Neuronal stem cell (in vitro differentiated cells): ENCODE results near the gene SCPEP1.

Experiments
- DNase-seq: peaks from one replicate; pipeline ENCODE4 v3.0.0-alpha.2; 2013; ENCODE audit warnings: low spot score
- H2AFZ ChIP-seq: one replicate; pipeline ENCODE4 v1.6.1; 2013; ENCODE audit warnings: mild to moderate bottlenecking, low read length, inconsistent platforms
- H2AK5ac ChIP-seq: 2 replicates; pipeline ENCODE4 v1.6.1; 2013; ENCODE audit warnings: low read depth, mild to moderate bottlenecking, inconsistent platforms, low read length, moderate library complexity, mixed read lengths
- H2BK120ac ChIP-seq: 2 replicates; pipeline ENCODE4 v1.6.1; 2013; ENCODE audit warnings: low read depth, mild to moderate bottlenecking, inconsistent platforms, low read length, moderate library complexity, mixed read lengths
- H2BK12ac ChIP-seq: one replicate; pipeline ENCODE4 v1.6.1; 2013; ENCODE audit warnings: low read length, inconsistent platforms
- H2BK15ac ChIP-seq: 2 replicates; pipeline ENCODE4 v1.6.1; 2013; ENCODE audit warnings: mild to moderate bottlenecking, low read length, inconsistent platforms, mixed read lengths
- H2BK5ac ChIP-seq: one replicate; pipeline ENCODE4 v1.6.1; 2013; ENCODE audit warnings: inconsistent platforms, mild to moderate bottlenecking, low read length, moderate library complexity
- H3K14ac ChIP-seq: one replicate; pipeline ENCODE4 v1.6.1; 2013; ENCODE audit warnings: low read length, inconsistent platforms
- H3K18ac ChIP-seq: 2 replicates; pipeline ENCODE4 v1.6.1; 2013; ENCODE audit warnings: low read length, inconsistent platforms
- H3K23ac ChIP-seq: 2 replicates; pipeline ENCODE4 v1.6.1; 2013; ENCODE audit warnings: low read depth, mild to moderate bottlenecking, mixed read lengths, low read length, inconsistent platforms; ENCODE audit not compliant: poor library complexity
- H3K27ac ChIP-seq: replicated peaks from 3 replicates; pipeline ENCODE4 v1.5.1; 2013; ENCODE audit warnings: low read length, inconsistent platforms
- H3K27me3 ChIP-seq, 3 experiments: 2 replicates each; pipeline ENCODE4 v1.6.1; 2013; ENCODE audit warnings: low read length in 3 of 3, mild to moderate bottlenecking in 2 of 3, inconsistent platforms in 1 of 3, low read depth in 1 of 3, mixed read lengths in 1 of 3, moderate library complexity in 1 of 3; ENCODE audit not compliant: control insufficient read depth in 3 of 3, insufficient read depth in 3 of 3
- H3K36me3 ChIP-seq, 2 donors: replicated peaks in 1 of 2; 2 replicates each; pipeline ENCODE4 v1.6.1; 2013; ENCODE audit warnings: low read length in 2 of 2; ENCODE audit not compliant: control insufficient read depth in 2 of 2, insufficient read depth in 2 of 2
- H3K4ac ChIP-seq: 2 replicates; pipeline ENCODE4 v1.6.1; 2013; ENCODE audit warnings: inconsistent platforms, mild to moderate bottlenecking, low read length, moderate library complexity
- H3K4me1 ChIP-seq, 2 donors: 1 replicate in 1 of 2; 2 replicates in 1 of 2; pipeline ENCODE4 v1.6.1; 2013; ENCODE audit warnings: low read length in 2 of 2, low read depth in 1 of 2; ENCODE audit not compliant: control insufficient read depth in 2 of 2, insufficient read depth in 1 of 2
- H3K4me2 ChIP-seq: one replicate; pipeline ENCODE4 v1.6.1; 2013; ENCODE audit warnings: mild to moderate bottlenecking, low read length, inconsistent platforms; ENCODE audit not compliant: insufficient read depth, poor library complexity, severe bottlenecking
- H3K4me3 ChIP-seq, 2 donors: 2 replicates each; pipeline ENCODE4 v1.5.1; 2013; ENCODE audit warnings: low read length in 2 of 2, mild to moderate bottlenecking in 2 of 2, inconsistent platforms in 1 of 2, moderate library complexity in 1 of 2
- H3K79me1 ChIP-seq: one replicate; pipeline ENCODE4 v1.6.1; 2013; ENCODE audit warnings: low read depth, mild to moderate bottlenecking, inconsistent platforms, low read length, moderate library complexity
- H3K9ac ChIP-seq: one replicate; pipeline ENCODE4 v1.6.1; 2013; ENCODE audit warnings: mild to moderate bottlenecking, low read depth, low read length, inconsistent platforms; ENCODE audit not compliant: poor library complexity
- H3K9me3 ChIP-seq, 2 donors: replicated peaks in 1 of 2; 2 replicates each; pipeline versions ENCODE3 to v1.6.1; 2013; ENCODE audit warnings: low read length in 2 of 2, mild to moderate bottlenecking in 2 of 2, inconsistent platforms in 1 of 2, low read depth in 1 of 2, mixed read lengths in 1 of 2, moderate library complexity in 1 of 2; ENCODE audit not compliant: control insufficient read depth in 2 of 2, insufficient read depth in 1 of 2
- H4K8ac ChIP-seq: one replicate; pipeline ENCODE4 v1.6.1; 2013; ENCODE audit warnings: low read depth, mild to moderate bottlenecking, inconsistent platforms, low read length, moderate library complexity
- H4K91ac ChIP-seq: one replicate; pipeline ENCODE4 v1.6.1; 2013; ENCODE audit warnings: low read length, low read depth, mild to moderate bottlenecking, inconsistent platforms; ENCODE audit not compliant: poor library complexity
- WGBS, 2 donors: extraction: QIAGEN DNeasy Blood & Tissue Kit; methylation state at CpG; one replicate each; pipeline ENCODE4 v1.1.7; 2013; ENCODE audit warnings: missing lambda C conversion rate in 2 of 2, mixed read lengths in 1 of 2; ENCODE audit not compliant: insufficient read length in 2 of 2, insufficient replicate concordance in 1 of 2; ENCODE audit errors: extremely low coverage in 2 of 2; 5-methylcytosine and 5-hydroxymethylcytosine counted together

Gene SCPEP1

DNA sequence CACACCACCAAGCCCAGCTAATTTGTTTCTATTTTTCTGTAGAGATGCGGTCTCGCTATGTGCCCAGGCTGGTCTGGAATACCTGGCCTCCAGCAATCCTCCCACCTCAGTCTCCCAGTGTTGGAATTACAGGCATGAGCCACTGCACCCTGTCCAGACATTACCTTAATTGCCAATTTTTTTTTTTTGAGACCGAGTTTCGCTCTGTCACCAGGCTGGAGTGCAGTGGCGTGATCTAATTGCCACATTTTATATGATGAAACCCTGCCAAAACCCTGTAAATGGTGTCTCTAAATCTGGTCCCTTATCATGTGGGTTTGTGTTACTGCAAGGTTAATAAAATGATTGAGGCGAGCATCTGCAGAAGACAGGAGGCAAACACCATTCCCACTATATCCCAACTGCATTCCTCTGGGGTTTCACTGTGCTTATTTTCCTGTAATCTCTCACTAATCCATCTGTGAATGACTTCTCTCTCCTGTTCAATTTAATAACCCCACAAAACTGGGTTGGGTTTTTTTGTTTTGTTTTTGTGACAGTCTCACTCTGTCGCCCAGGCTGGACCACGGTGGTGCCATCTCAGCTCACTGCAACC is 44.7 kb upstream of the SCPEP1 start:
- H2AK5ac ChIP-seq, result no peak overlapping the region
- H3K27me3 ChIP-seq, result no peaks in the 10 kb centered on the region
- H3K14ac ChIP-seq, result no peak overlapping the region
- H4K91ac ChIP-seq, result no peak overlapping the region
- no peak overlapping the region for H3K27ac ChIP-seq
- H3K4me1 ChIP-seq, result no peaks in the 10 kb centered on the region
- no peak for DNase-seq
- H3K23ac ChIP-seq, result no peak overlapping the region
- no peak overlapping the region for H3K18ac ChIP-seq
- H3K79me1 ChIP-seq, result no peaks in the 10 kb centered on the region
- no peak overlapping the region for H4K8ac ChIP-seq
- peaks cover 2 to 25% of the 10 kb centered on the region in 2 donors for H3K9me3 ChIP-seq
- no peak overlapping the region for H2BK12ac ChIP-seq
- H2BK15ac ChIP-seq, result no peak overlapping the region
- H2BK5ac ChIP-seq, result no peak overlapping the region
- H3K4me3 ChIP-seq, result no peak overlapping the region
- no peak overlapping the region for H2AFZ ChIP-seq
- no peak overlapping the region for H3K4me2 ChIP-seq
- peaks cover 16 to 44% of the 10 kb centered on the region in 2 donors for H3K36me3 ChIP-seq
- H2BK120ac ChIP-seq, result no peak overlapping the region
- H3K4ac ChIP-seq, result no peak overlapping the region
- WGBS, 2 donors, result no CpG with 5 or more reads among the region's 8 CpGs
- H3K9ac ChIP-seq, result no peak overlapping the region

DNA sequence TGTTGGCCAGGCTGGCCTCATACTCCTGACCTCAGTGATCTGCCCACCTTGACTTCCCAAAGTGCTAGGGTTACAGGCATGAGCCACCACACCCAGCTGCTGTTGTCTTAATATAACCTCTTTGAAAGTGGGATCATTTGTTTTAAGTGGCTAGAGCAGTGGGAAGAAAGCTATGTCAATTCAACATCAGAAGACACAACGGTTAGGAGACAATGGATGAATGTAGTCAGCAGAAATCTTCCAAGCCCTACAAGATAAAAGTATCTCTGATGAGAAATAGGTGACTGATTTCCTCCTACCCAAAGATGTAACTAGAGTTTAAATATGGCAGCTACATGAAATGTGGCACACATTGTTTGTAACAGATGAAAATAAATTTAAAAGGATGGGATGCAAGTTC is 44.1 kb upstream of the SCPEP1 start:
- H3K18ac ChIP-seq, result no peak overlapping the region
- no peak overlapping the region for H3K9ac ChIP-seq
- H3K23ac ChIP-seq, result no peak overlapping the region
- H3K4ac ChIP-seq, result no peak overlapping the region
- no CpG with 5 or more reads among the region's 1 CpG for WGBS, 2 donors
- no peak overlapping the region for H3K27ac ChIP-seq
- H2BK5ac ChIP-seq, result no peak overlapping the region
- no peak overlapping the region for H2AK5ac ChIP-seq
- H3K4me1 ChIP-seq, result no peaks in the 10 kb centered on the region
- no peaks in the 10 kb centered on the region for H3K79me1 ChIP-seq
- H3K36me3 ChIP-seq, result peaks cover 16 to 50% of the 10 kb centered on the region in 2 donors
- no peak overlapping the region for H3K14ac ChIP-seq
- no peaks in the 10 kb centered on the region for H3K27me3 ChIP-seq
- no peak overlapping the region for H2BK15ac ChIP-seq
- H3K4me3 ChIP-seq, result no peak overlapping the region
- no peak overlapping the region for H3K4me2 ChIP-seq
- no peak overlapping the region for H2AFZ ChIP-seq
- H4K8ac ChIP-seq, result no peak overlapping the region
- H2BK120ac ChIP-seq, result no peak overlapping the region
- DNase-seq, result no peak
- no peak overlapping the region for H4K91ac ChIP-seq
- H2BK12ac ChIP-seq, result no peak overlapping the region
- peaks cover 2 to 25% of the 10 kb centered on the region in 2 donors for H3K9me3 ChIP-seq

DNA sequence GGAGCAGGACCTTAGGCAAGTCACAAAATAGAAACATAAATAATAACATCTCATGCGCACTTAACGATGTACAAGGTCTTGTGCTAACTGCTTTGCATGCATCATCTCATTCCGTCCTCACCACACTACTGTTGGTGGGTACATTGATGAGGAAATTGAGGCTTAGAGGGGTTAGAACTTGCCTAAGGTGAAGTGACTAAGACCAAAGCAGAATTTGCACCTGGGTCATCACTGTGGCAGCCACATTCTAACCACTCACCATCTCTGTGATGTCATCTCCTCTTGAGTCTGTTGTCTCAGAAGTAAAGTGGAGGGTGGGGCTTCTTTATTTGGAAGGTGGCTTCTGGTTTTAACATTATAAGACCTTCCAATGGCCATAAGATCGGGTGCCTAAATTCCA is 43.7 kb upstream of the SCPEP1 start:
- WGBS, 2 donors, result no CpG with 5 or more reads among the region's 4 CpGs

DNA sequence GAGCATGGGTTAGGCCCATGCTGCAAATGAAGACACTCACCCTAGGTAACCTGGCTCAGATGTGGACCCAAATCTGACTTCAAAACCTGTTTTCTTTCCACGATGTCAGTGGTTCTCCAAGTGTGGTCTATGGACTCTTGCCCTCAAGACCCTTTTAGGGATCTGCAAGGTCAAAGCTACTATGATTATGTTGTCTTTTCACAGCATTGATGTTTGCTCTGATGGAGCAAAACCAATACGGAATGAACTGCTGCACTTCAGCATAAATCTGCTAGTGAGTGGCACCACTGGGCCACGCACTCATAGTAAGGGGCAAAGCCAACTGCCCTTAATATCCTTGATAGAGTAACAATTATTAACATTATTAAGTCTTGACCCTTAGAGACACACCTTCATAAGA is 42.5 kb upstream of the SCPEP1 start:
- H2BK15ac ChIP-seq, result no peak overlapping the region
- no peak overlapping the region for H2BK5ac ChIP-seq
- no peak overlapping the region for H2AK5ac ChIP-seq
- H3K4ac ChIP-seq, result no peak overlapping the region
- no peak for DNase-seq
- no peak overlapping the region for H3K4me3 ChIP-seq
- H3K14ac ChIP-seq, result no peak overlapping the region
- H3K79me1 ChIP-seq, result no peaks in the 10 kb centered on the region
- H3K18ac ChIP-seq, result no peak overlapping the region
- H3K9ac ChIP-seq, result no peak overlapping the region
- H3K9me3 ChIP-seq, result peaks cover 2 to 12% of the 10 kb centered on the region in 2 donors
- H4K8ac ChIP-seq, result no peak overlapping the region
- peaks cover 16 to 66% of the 10 kb centered on the region in 2 donors for H3K36me3 ChIP-seq
- no CpG with 5 or more reads among the region's 3 CpGs for WGBS, 2 donors
- no peak overlapping the region for H4K91ac ChIP-seq
- no peak overlapping the region for H3K4me2 ChIP-seq
- no peak overlapping the region for H3K23ac ChIP-seq
- H2AFZ ChIP-seq, result no peak overlapping the region
- no peak overlapping the region for H2BK120ac ChIP-seq
- no peak overlapping the region for H3K27ac ChIP-seq
- no peaks in the 10 kb centered on the region for H3K27me3 ChIP-seq
- H2BK12ac ChIP-seq, result no peak overlapping the region
- no peaks in the 10 kb centered on the region for H3K4me1 ChIP-seq

More for the DNA sequence above, 43.7 kb upstream of the SCPEP1 start:
- Histone ChIP-seq H2BK12ac (no peak overlapping the region), H3K27me3 (no peaks in the 10 kb centered on the region), H2BK15ac (no peak overlapping the region), H4K91ac (no peak overlapping the region), H3K27ac (no peak overlapping the region), H2BK120ac (no peak overlapping the region), H3K14ac (no peak overlapping the region), H3K18ac (no peak overlapping the region), H3K79me1 (no peaks in the 10 kb centered on the region), H3K4ac (no peak overlapping the region), H3K4me3 (no peak overlapping the region), H2BK5ac (no peak overlapping the region), H2AFZ (no peak overlapping the region), H3K9ac (no peak overlapping the region), H2AK5ac (no peak overlapping the region), H4K8ac (no peak overlapping the region), H3K4me2 (no peak overlapping the region), H3K23ac (no peak overlapping the region), H3K36me3 (peaks cover 16 to 55% of the 10 kb centered on the region in 2 donors), H3K9me3 (peaks cover 2 to 23% of the 10 kb centered on the region in 2 donors), H3K4me1 (no peaks in the 10 kb centered on the region)
- DNase-seq, result no peak
